Measurements from ENCODE around the gene PDILT. TPM values are rescaled to one million over a fixed set of nuclear protein-coding genes. Genes with fewer than 3 reads are reported as not detected.

The PDILT gene
- total and polyA plus RNA-seq, 2 experiments from 2014 or later: not detected

GRCh38 chr16:20401066-20401465, 3.5 kb downstream of the PDILT start:
- Mint-ChIP-seq H3K36me3 (ENCODE audit: low read depth) (no peaks in the 10 kb centered on the region), H3K9me3 (no peaks in the 10 kb centered on the region), H3K4me3 (no peak overlapping the region), H3K4me1 (no peaks in the 10 kb centered on the region), H3K27ac (no peak overlapping the region), H3K27me3 (ENCODE audit: insufficient read depth, low read depth, poor library complexity) (peaks cover 1% of the 10 kb centered on the region)
- Histone ChIP-seq H3K4me2 (no peak overlapping the region), H2AFZ (peak overlapping the region; percentile 56; the same call in 1 of the 2 replicates), H3K79me2 (replicated peaks; ENCODE audit: insufficient read depth) (no peaks in the 10 kb centered on the region), H4K20me1 (replicated peaks; ENCODE audit: insufficient read depth) (no peaks in the 10 kb centered on the region), H3K27me3 (ENCODE audit: insufficient read depth) (no peaks in the 10 kb centered on the region), H3K36me3 (ENCODE audit: insufficient read depth) (no peaks in the 10 kb centered on the region), H3K9me2 (ENCODE audit: insufficient read depth) (0 out of 2 replicates have a peak, but pooled peaks cover 3% of the 10 kb centered on the region), H3K27ac (ENCODE audit: low read depth) (no peak overlapping the region), H3K4me1 (ENCODE audit: insufficient read depth) (no peaks in the 10 kb centered on the region), H3K4me3 (no peak overlapping the region), H3F3A (replicated peaks; ENCODE audit: low read depth) (no peaks in the 10 kb centered on the region)
- no peak for DNase-seq (ENCODE audit: low spot score)
- TF ChIP-seq, protein P1, sequence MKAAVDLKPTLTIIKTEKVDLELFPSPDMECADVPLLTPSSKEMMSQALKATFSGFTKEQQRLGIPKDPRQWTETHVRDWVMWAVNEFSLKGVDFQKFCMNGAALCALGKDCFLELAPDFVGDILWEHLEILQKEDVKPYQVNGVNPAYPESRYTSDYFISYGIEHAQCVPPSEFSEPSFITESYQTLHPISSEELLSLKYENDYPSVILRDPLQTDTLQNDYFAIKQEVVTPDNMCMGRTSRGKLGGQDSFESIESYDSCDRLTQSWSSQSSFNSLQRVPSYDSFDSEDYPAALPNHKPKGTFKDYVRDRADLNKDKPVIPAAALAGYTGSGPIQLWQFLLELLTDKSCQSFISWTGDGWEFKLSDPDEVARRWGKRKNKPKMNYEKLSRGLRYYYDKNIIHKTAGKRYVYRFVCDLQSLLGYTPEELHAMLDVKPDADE (IDR thresholded peaks at IDR 0.05): no peak
- no peak for TF ChIP-seq POLR2AphosphoS5 (IDR thresholded peaks at IDR 0.05; ENCODE audit: low read depth)
- TF ChIP-seq, protein P2, sequence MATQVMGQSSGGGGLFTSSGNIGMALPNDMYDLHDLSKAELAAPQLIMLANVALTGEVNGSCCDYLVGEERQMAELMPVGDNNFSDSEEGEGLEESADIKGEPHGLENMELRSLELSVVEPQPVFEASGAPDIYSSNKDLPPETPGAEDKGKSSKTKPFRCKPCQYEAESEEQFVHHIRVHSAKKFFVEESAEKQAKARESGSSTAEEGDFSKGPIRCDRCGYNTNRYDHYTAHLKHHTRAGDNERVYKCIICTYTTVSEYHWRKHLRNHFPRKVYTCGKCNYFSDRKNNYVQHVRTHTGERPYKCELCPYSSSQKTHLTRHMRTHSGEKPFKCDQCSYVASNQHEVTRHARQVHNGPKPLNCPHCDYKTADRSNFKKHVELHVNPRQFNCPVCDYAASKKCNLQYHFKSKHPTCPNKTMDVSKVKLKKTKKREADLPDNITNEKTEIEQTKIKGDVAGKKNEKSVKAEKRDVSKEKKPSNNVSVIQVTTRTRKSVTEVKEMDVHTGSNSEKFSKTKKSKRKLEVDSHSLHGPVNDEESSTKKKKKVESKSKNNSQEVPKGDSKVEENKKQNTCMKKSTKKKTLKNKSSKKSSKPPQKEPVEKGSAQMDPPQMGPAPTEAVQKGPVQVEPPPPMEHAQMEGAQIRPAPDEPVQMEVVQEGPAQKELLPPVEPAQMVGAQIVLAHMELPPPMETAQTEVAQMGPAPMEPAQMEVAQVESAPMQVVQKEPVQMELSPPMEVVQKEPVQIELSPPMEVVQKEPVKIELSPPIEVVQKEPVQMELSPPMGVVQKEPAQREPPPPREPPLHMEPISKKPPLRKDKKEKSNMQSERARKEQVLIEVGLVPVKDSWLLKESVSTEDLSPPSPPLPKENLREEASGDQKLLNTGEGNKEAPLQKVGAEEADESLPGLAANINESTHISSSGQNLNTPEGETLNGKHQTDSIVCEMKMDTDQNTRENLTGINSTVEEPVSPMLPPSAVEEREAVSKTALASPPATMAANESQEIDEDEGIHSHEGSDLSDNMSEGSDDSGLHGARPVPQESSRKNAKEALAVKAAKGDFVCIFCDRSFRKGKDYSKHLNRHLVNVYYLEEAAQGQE (IDR thresholded peaks at IDR 0.05; ENCODE audit: unreplicated experiment): no peak
- TF ChIP-seq, protein P3, sequence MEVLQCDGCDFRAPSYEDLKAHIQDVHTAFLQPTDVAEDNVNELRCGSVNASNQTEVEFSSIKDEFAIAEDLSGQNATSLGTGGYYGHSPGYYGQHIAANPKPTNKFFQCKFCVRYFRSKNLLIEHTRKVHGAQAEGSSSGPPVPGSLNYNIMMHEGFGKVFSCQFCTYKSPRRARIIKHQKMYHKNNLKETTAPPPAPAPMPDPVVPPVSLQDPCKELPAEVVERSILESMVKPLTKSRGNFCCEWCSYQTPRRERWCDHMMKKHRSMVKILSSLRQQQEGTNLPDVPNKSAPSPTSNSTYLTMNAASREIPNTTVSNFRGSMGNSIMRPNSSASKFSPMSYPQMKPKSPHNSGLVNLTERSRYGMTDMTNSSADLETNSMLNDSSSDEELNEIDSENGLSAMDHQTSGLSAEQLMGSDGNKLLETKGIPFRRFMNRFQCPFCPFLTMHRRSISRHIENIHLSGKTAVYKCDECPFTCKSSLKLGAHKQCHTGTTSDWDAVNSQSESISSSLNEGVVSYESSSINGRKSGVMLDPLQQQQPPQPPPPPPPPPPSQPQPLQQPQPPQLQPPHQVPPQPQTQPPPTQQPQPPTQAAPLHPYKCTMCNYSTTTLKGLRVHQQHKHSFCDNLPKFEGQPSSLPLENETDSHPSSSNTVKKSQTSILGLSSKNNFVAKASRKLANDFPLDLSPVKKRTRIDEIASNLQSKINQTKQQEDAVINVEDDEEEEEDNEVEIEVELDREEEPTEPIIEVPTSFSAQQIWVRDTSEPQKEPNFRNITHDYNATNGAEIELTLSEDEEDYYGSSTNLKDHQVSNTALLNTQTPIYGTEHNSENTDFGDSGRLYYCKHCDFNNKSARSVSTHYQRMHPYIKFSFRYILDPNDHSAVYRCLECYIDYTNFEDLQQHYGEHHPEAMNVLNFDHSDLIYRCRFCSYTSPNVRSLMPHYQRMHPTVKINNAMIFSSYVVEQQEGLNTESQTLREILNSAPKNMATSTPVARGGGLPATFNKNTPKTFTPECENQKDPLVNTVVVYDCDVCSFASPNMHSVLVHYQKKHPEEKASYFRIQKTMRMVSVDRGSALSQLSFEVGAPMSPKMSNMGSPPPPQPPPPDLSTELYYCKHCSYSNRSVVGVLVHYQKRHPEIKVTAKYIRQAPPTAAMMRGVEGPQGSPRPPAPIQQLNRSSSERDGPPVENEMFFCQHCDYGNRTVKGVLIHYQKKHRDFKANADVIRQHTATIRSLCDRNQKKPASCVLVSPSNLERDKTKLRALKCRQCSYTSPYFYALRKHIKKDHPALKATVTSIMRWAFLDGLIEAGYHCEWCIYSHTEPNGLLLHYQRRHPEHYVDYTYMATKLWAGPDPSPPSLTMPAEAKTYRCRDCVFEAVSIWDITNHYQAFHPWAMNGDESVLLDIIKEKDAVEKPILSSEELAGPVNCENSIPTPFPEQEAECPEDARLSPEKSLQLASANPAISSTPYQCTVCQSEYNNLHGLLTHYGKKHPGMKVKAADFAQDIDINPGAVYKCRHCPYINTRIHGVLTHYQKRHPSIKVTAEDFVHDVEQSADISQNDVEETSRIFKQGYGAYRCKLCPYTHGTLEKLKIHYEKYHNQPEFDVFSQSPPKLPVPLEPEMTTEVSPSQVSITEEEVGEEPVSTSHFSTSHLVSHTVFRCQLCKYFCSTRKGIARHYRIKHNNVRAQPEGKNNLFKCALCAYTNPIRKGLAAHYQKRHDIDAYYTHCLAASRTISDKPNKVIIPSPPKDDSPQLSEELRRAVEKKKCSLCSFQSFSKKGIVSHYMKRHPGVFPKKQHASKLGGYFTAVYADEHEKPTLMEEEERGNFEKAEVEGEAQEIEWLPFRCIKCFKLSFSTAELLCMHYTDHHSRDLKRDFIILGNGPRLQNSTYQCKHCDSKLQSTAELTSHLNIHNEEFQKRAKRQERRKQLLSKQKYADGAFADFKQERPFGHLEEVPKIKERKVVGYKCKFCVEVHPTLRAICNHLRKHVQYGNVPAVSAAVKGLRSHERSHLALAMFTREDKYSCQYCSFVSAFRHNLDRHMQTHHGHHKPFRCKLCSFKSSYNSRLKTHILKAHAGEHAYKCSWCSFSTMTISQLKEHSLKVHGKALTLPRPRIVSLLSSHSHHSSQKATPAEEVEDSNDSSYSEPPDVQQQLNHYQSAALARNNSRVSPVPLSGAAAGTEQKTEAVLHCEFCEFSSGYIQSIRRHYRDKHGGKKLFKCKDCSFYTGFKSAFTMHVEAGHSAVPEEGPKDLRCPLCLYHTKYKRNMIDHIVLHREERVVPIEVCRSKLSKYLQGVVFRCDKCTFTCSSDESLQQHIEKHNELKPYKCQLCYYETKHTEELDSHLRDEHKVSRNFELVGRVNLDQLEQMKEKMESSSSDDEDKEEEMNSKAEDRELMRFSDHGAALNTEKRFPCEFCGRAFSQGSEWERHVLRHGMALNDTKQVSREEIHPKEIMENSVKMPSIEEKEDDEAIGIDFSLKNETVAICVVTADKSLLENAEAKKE (CRISPR knock-in tag; IDR thresholded peaks at IDR 0.05): no peak
- TF ChIP-seq NANOG (IDR thresholded peaks at IDR 0.05; ENCODE audit: borderline replicate concordance): no peak
- no peak for TF ChIP-seq CTCF (conservative IDR thresholded peaks at IDR 0.05; ENCODE audit: low read depth in 2 of 2)
- no peak for TF ChIP-seq CREB1 (CRISPR knock-in tag; IDR thresholded peaks at IDR 0.05; ENCODE audit: low read depth)
- no peak for TF ChIP-seq ZNF114 (CRISPR knock-in tag; IDR thresholded peaks at IDR 0.05)
- no peak for TF ChIP-seq EZH2phosphoT487 (IDR thresholded peaks at IDR 0.05; ENCODE audit: unreplicated experiment)
- no peak for TF ChIP-seq JUNB (IDR thresholded peaks at IDR 0.05; ENCODE audit: unreplicated experiment)
- TF ChIP-seq ZNF331 (CRISPR knock-in tag; IDR thresholded peaks at IDR 0.05; ENCODE audit: low read depth): no peak
- TF ChIP-seq STAT1 (IDR thresholded peaks at IDR 0.05; ENCODE audit: unreplicated experiment): no peak
- no peak for TF ChIP-seq EZH2 (IDR thresholded peaks at IDR 0.05; ENCODE audit: low read depth, unreplicated experiment)
- ATAC-seq: no peak
